SK-N-SH (cell line): ENCODE measurements around the gene TBX20.

ENCODE experiments used
- CTCF ChIP-seq: fragments of 200-600 bp; sonication (generic); IDR thresholded peaks from 2 replicates; pipeline ENCODE4 v1.6.1; 2017; ENCODE audit warnings: antibody characterized with exemption, mild to moderate bottlenecking, moderate library complexity
- FOSL2 ChIP-seq: IDR thresholded peaks from 2 replicates; pipeline ENCODE4 v1.4.0; 2012; ENCODE audit warnings: low read depth, mild to moderate bottlenecking, moderate library complexity, borderline replicate concordance
- FOXJ3 ChIP-seq: sonication (generic); formaldehyde crosslinking; IDR thresholded peaks from 2 replicates; pipeline ENCODE4 v1.5.1; 2020; ENCODE audit warnings: mild to moderate bottlenecking, missing genetic modification reagents
- GATA2 ChIP-seq: sonication (generic); formaldehyde crosslinking; IDR thresholded peaks from 2 replicates; pipeline ENCODE4 v1.5.0; 2020; ENCODE audit warnings: mild to moderate bottlenecking, missing genetic modification reagents
- MAX ChIP-seq: IDR thresholded peaks from 2 replicates; pipeline ENCODE4 v1.4.0; 2012; ENCODE audit warnings: low read depth
- POLR2AphosphoS5 ChIP-seq: IDR thresholded peaks from 2 replicates; pipeline ENCODE4 v1.6.1; 2012; ENCODE audit warnings: low read depth, low read length
- REST ChIP-seq: IDR thresholded peaks from 2 replicates; pipeline ENCODE4 v1.6.1; 2012; ENCODE audit warnings: mild to moderate bottlenecking, low read depth, low read length, moderate library complexity
- TCF12 ChIP-seq: IDR thresholded peaks from 2 replicates; pipeline ENCODE4 v1.4.0; 2012
- USF1 ChIP-seq: IDR thresholded peaks from 2 replicates; pipeline ENCODE4 v1.4.0; 2012; ENCODE audit warnings: low read depth, borderline replicate concordance
- YY1 ChIP-seq: IDR thresholded peaks from 2 replicates; pipeline ENCODE4 v1.4.0; 2012; ENCODE audit warnings: low read depth, mild to moderate bottlenecking

- no peak for TF ChIP-seq YY1
- no peak for TF ChIP-seq CTCF
- no peak for TF ChIP-seq POLR2AphosphoS5
- TF ChIP-seq GATA2, result no peak
- no peak for TF ChIP-seq REST
- no peak for TF ChIP-seq TCF12
- no peak for TF ChIP-seq USF1
- TF ChIP-seq FOXJ3 (CRISPR knock-in tag), result no peak
- TF ChIP-seq FOSL2, result no peak
- TF ChIP-seq MAX, result no peak
Measured at GRCh38 chr7:35272246-35272645, 18.3 kb upstream of the TBX20 start.
